Activated naive CD8-positive, alpha-beta T cell treated with anti-CD3 and anti-CD28 coated beads for 36 hours (primary cell): ENCODE results near the gene SLC35D1. TPM values are rescaled to one million over a fixed set of nuclear protein-coding genes. Genes with fewer than 3 reads are reported as not detected.

Experiments
- DNase-seq: peaks from one replicate; pipeline ENCODE4 v3.0.0; 2021
- H3K27ac Mint-ChIP-seq: one replicate; pipeline ENCODE4 v1.8.0; 2022; ENCODE audit warnings: mild to moderate bottlenecking, moderate library complexity, mixed read lengths
- H3K27me3 Mint-ChIP-seq: one replicate; pipeline ENCODE4 v1.8.0; 2022; ENCODE audit warnings: mild to moderate bottlenecking, mixed read lengths
- H3K36me3 Mint-ChIP-seq: one replicate; pipeline ENCODE4 v1.8.0; 2021; ENCODE audit warnings: mild to moderate bottlenecking, mixed read lengths
- H3K4me1 Mint-ChIP-seq: one replicate; pipeline ENCODE4 v1.8.0; 2021; ENCODE audit warnings: mixed read lengths
- H3K4me3 Mint-ChIP-seq: one replicate; pipeline ENCODE4 v1.8.0; 2022; ENCODE audit warnings: mild to moderate bottlenecking, moderate library complexity, mixed read lengths
- H3K9me3 Mint-ChIP-seq: one replicate; pipeline ENCODE4 v1.8.0; 2022; ENCODE audit warnings: mixed read lengths
- total RNA-seq, 2 experiments: library from RNA; stranded (reverse); gene quantifications; one replicate each; pipeline ENCODE4 v1.2.3, GENCODE V29; 2021

The SLC35D1 gene
- total RNA-seq, 2 experiments from 2014 or later = 12.1 to 12.6 TPM

DNA sequence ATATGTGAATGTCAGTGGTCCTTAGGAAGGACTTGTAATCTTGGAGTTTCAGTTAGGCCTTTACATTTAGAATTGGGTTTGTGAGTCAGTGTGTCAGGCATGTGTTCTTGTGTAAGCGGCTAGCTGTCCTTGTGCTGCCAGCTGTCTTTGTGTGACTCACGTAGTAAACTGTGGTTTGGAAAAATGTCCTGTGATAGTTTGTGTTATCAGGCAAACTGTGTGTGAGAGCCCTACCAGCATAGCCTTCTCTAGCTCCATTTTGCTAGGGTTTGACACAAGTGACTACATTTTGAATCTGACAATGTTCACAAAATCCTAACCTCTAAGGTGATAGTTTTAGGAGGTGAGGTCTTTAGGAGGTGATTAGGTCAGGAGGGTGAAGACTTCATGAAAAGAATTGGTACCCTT, 6.9 kb upstream of the SLC35D1 start:
- no peak overlapping the region for H3K27ac Mint-ChIP-seq
- H3K9me3 Mint-ChIP-seq = no peaks in the 10 kb centered on the region
- no peaks in the 10 kb centered on the region for H3K36me3 Mint-ChIP-seq
- DNase-seq = no peak
- no peaks in the 10 kb centered on the region for H3K27me3 Mint-ChIP-seq
- H3K4me1 Mint-ChIP-seq = no peaks in the 10 kb centered on the region
- no peak overlapping the region for H3K4me3 Mint-ChIP-seq

DNA sequence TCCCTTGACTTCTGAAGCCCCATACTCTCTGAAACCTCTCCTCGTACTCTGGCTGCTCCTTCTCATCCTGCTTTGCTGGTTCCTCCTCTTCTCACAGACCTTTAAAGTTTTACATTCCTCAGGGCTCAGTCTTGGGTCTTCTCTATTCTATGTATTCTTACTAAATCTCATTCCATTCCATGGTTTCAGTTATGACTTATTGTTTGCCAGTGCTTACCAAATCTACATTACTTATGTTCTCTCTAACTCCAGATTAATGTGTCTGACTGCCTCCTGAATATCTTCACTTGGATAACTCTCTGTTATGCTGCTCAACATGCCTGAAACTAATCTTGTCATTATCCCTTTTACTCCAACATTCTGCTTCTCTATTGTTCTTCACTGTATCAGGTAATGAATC, 5.4 kb upstream of the SLC35D1 start:
- no peaks in the 10 kb centered on the region for H3K36me3 Mint-ChIP-seq
- no peak for DNase-seq
- no peak overlapping the region for H3K27ac Mint-ChIP-seq
- H3K4me1 Mint-ChIP-seq = peaks cover 2% of the 10 kb centered on the region
- H3K4me3 Mint-ChIP-seq = no peak overlapping the region
- no peaks in the 10 kb centered on the region for H3K9me3 Mint-ChIP-seq
- H3K27me3 Mint-ChIP-seq = no peaks in the 10 kb centered on the region

DNA sequence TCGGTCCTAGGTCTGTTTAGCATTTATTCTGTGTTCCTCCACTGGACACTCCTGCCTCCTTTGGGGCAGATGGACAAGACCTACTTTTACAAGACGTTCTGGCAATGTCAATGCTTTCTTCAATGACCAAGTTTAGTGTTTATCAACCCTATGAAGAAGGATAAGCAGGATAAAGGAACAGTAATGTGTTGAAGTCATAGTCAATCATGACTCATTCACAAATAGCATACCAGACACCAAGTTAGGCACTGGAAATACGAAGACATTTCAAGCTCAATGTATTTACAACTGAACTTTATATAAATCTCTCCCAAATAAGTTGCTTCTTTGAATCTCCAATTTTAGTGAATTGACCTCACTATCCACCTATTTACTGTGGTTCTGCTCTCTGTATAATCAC, 4.8 kb upstream of the SLC35D1 start:
- H3K4me3 Mint-ChIP-seq = no peak overlapping the region
- no peaks in the 10 kb centered on the region for H3K36me3 Mint-ChIP-seq
- no peak overlapping the region for H3K27ac Mint-ChIP-seq
- H3K4me1 Mint-ChIP-seq = peaks cover 2% of the 10 kb centered on the region
- H3K9me3 Mint-ChIP-seq = no peaks in the 10 kb centered on the region
- no peak for DNase-seq
- H3K27me3 Mint-ChIP-seq = no peaks in the 10 kb centered on the region

DNA sequence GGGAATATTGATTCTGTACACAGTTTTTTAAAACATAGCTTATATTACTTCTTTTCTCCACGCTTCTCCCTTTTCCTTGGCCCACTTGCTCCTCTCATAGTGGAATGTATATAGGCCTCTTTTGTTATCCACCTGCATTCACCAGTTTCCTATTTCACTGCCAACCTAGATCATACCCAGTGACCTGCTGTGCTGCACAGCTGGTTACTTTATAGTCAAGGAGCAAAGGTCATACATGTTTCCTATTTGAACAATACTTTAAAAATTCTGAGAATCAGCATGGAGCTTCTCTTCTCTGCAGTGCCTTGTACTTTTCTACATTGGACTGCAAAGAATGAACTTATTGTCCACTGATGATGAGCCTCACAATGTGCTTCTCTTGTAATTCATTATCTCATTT, 4.3 kb upstream of the SLC35D1 start:
- no peaks in the 10 kb centered on the region for H3K9me3 Mint-ChIP-seq
- no peaks in the 10 kb centered on the region for H3K36me3 Mint-ChIP-seq
- no peak overlapping the region for H3K27ac Mint-ChIP-seq
- no peak overlapping the region for H3K4me3 Mint-ChIP-seq
- H3K4me1 Mint-ChIP-seq = peaks cover 2% of the 10 kb centered on the region
- H3K27me3 Mint-ChIP-seq = no peaks in the 10 kb centered on the region
- DNase-seq = no peak

DNA sequence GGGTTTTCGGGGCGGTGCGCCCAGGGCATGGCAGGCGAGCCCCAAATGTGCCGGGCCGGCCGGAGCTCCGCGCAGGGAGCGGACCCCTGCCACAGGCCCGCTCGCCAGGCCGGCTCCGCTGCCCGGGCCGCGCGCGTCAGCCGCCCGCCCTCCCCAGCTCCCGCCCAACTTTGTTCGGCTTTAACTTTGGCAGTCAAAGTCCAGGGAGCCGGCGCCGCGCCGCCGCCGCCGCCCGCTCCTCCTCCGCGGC, 488 bp downstream of the SLC35D1 start:
- H3K36me3 Mint-ChIP-seq = peaks cover 11% of the 10 kb centered on the region
- DNase-seq = no peak
- H3K9me3 Mint-ChIP-seq = no peaks in the 10 kb centered on the region
- H3K27me3 Mint-ChIP-seq = no peaks in the 10 kb centered on the region
- H3K4me3 Mint-ChIP-seq = peak overlapping the region; percentile 90
- peak overlapping the region; percentile 94 for H3K27ac Mint-ChIP-seq
- H3K4me1 Mint-ChIP-seq = peaks cover 19% of the 10 kb centered on the region

DNA sequence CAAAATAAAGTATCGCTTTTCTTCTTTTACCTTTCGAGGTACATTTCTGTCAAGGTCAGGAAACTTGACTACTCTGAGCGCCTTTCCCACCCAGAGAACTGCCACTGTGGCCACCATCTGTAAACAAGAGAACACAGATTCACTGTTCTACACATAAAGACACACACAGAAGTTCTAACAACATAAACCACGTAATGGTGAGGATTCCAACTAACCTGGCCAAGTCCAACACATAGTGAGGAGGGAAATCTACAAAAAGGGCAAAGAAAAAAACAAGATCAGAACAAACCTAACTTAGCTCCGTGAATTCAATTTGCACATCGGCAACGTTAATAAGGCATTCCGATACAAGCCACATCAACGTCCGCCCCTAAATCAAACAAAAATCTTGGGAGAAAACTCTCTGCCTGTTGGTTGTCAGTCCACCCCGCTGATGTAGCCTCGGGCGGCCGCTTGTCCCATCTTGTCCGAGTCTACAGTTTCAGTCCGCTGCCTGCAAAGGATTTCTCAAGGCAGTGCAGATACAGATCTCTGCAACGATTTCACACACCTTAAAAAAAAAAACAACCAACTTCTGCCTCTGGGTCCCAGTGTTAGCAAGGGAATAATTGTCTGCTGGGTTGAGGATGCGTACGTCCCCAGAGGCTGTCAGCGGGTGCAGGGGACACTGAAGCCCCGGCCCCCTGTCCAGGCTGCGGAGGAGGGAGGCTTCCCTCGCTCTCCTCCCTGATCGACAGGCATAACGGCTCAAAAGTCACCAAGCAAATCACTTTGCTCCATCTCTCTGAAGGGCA, 1.0 kb downstream of the SLC35D1 start:
- peaks cover 19% of the 10 kb centered on the region for H3K4me1 Mint-ChIP-seq
- DNase-seq = no peak
- H3K36me3 Mint-ChIP-seq = peaks cover 11% of the 10 kb centered on the region
- peak overlapping the region; percentile 86 for H3K4me3 Mint-ChIP-seq
- H3K27me3 Mint-ChIP-seq = no peaks in the 10 kb centered on the region
- peak overlapping the region; percentile 76 for H3K27ac Mint-ChIP-seq
- H3K9me3 Mint-ChIP-seq = no peaks in the 10 kb centered on the region

DNA sequence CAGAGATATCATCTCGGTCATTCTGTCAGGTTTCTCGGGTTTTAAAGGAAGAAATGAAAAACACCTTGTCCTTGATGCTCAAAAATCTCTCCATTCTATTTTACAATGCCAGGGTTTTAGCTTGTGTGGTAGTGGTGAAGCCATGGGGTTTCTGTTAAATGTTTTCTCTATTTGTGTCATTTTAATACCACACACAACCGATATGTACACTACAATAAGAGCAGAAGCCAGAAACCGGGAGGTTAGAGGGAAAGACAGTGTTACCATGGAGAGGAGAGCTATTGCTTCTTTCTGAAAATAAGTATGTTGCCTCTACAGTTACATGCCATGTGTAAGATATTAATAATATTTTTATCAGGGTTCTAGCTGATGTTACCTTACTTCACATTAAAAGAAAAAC, 2.8 kb downstream of the SLC35D1 start:
- Mint-ChIP-seq H3K9me3 (no peaks in the 10 kb centered on the region), H3K27me3 (no peaks in the 10 kb centered on the region), H3K36me3 (peaks cover 18% of the 10 kb centered on the region), H3K4me3 (no peak overlapping the region), H3K27ac (no peak overlapping the region), H3K4me1 (peaks cover 26% of the 10 kb centered on the region)
- no peak for DNase-seq

DNA sequence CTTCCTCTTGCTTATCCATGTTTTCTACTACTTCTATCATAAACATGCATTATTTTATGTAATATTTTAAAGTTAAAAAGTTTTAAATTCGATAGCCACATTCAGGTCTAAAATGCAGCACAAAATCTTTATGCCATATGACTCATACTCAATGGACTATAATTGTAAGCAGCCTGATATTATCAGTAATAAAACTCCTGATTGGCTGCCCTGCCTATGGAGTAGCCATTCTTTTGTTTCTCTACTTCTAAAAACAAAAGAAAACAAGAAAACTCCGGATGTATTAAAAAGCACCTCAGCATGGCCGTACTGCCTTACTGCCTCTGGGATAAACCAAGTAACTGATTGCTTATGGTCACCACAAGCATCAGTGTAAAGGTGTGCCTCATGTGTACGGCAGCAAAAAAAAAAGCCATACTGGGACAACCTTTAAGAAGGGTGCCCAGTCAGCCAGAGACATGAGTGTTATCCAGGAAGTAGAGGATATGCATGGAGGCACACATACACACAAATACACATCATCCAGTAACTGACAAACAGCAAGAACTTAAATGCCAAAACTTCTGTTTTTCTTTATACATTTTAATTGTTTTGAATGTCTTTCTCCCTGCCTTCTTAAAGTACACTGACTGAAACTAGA, 9.2 kb downstream of the SLC35D1 start:
- H3K36me3 Mint-ChIP-seq = peaks cover 32% of the 10 kb centered on the region
- H3K9me3 Mint-ChIP-seq = no peaks in the 10 kb centered on the region
- H3K4me3 Mint-ChIP-seq = no peak overlapping the region
- peaks cover 12% of the 10 kb centered on the region for H3K4me1 Mint-ChIP-seq
- no peak for DNase-seq
- no peak overlapping the region for H3K27ac Mint-ChIP-seq
- no peaks in the 10 kb centered on the region for H3K27me3 Mint-ChIP-seq

DNA sequence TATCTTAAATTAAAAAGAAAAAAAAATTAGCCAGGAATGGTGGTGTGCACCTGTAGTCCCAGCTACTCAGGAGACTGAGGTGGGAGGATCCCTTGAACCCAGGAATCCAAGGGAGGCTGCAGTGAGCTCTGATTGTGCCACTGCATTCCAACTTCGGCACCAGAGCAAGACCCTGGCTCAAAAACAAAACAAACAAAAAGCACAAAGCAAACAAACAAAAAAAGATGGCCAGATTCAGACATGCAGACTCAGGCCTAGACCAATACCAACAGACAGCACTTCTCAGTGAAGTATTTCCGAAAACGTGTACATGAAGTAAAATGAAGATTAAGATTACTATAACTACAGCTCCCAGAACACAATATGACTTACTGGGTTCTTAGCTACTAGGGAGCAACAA, 10.6 kb downstream of the SLC35D1 start:
- Mint-ChIP-seq H3K36me3 (peaks cover 35% of the 10 kb centered on the region), H3K4me3 (no peak overlapping the region), H3K27me3 (no peaks in the 10 kb centered on the region), H3K4me1 (peaks cover 15% of the 10 kb centered on the region), H3K9me3 (no peaks in the 10 kb centered on the region), H3K27ac (no peak overlapping the region)
- no peak for DNase-seq

DNA sequence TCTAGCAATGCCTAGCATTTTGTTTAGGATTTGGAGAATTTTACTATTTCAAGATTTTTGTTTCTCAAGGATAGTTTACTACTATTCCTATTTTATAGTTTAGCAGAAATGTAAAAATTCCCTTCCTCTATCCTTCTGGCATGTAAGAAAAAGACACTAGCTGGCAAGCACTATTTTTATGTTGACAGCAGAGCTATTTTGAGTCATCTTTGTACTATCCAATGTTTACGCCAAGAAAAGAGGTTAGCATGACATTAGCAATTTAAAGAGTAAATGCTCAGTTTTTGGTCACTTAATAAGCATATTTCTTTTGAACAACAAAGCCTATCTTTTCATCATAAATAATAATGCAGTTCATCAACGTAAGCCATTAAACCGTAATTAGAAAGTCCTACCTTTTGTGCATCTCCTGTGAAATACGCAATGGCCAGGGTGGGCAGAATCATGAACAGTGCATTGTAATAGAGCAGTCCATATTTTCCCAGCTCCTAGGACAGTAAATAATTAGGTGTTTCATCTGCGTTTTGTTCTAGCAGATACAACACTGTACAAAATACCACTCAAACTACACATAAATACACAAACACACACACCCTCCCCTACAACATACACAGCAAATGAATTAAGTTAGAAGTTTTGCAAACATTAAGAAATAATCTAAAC, 12.0 kb downstream of the SLC35D1 start:
- no peak overlapping the region for H3K4me3 Mint-ChIP-seq
- no peak for DNase-seq
- no peak overlapping the region for H3K27ac Mint-ChIP-seq
- H3K36me3 Mint-ChIP-seq = peaks cover 44% of the 10 kb centered on the region
- peaks cover 16% of the 10 kb centered on the region for H3K4me1 Mint-ChIP-seq
- no peaks in the 10 kb centered on the region for H3K27me3 Mint-ChIP-seq
- H3K9me3 Mint-ChIP-seq = no peaks in the 10 kb centered on the region

DNA sequence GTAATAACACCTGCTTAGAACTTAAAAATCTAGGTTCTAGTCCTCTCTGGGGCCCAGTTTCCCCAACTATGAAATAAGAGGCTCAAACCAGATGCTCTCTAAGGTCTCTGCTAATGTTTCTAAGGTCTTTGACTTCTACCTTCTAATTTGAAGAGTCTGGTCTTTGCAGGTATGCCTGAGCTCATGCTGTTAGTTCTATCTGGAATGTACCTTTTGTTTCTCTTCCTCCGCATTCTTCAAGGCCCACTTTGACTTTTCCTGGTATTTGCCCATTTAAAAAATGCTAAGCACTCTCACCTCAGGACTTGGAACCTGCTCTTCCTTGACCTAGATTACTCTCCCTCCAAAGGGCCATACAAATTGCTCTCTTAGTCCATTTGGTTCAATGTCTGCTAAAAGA, 13.5 kb downstream of the SLC35D1 start:
- H3K4me3 Mint-ChIP-seq = no peak overlapping the region
- peaks cover 13% of the 10 kb centered on the region for H3K4me1 Mint-ChIP-seq
- H3K9me3 Mint-ChIP-seq = peaks cover under 1% of the 10 kb centered on the region
- DNase-seq = no peak
- no peak overlapping the region for H3K27ac Mint-ChIP-seq
- no peaks in the 10 kb centered on the region for H3K27me3 Mint-ChIP-seq
- H3K36me3 Mint-ChIP-seq = peaks cover 50% of the 10 kb centered on the region

DNA sequence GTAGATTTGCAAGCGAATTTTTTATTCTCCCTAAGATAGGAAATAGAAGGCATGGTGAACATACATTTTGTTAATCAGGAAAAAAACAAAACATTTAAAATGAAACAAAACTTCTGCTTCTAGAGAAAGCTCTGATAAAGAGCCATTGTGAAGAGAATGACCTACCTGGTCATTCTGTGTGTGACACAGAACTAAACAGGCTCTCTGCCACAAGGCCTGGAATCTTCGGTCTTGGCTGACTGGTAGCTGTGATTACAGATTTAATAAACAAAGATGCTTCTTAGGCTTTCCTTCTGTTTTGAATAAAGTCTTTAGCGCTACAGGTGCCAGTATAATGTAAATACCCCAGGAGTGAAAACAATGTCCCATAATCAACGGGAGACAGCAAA, 22.1 kb downstream of the SLC35D1 start:
- no peak for DNase-seq
- Mint-ChIP-seq H3K4me3 (no peak overlapping the region), H3K4me1 (no peaks in the 10 kb centered on the region), H3K36me3 (peaks cover 39% of the 10 kb centered on the region), H3K27me3 (no peaks in the 10 kb centered on the region), H3K9me3 (peaks cover 1% of the 10 kb centered on the region), H3K27ac (no peak overlapping the region)

DNA sequence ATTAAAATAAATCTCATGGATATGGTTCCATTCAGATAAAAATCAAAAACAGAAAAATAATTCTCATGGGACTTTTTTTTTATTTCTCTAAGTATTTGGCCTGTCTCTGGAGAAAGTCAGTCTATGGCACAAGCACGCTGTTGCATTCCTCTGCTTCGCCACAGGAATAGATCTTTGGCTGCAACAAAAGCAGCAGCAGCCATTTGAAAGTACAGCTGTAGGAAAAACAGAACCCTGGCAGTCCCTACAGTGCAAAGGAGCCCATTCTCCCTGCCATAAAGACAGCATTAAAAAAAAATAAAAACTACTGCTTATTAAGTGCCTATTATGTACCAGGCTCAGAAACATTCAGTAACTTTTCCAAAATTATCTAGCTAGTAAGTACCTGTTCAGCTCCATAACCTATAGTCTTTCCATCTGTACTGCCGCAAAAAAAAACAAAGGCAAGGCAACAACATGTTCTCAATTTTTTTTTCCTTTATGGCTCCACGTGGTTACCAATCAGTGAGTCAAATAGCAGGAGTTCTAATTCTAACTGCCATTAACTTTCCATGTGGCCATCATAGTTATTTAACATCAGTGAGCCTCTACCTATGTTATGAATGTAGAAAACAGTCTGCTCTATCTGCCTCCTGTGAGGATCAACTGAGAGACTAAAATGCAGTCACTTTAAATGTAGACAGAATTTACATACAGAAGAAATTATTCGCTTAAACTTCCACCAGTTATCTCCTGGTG, 22.7 kb downstream of the SLC35D1 start:
- H3K9me3 Mint-ChIP-seq = peaks cover 1% of the 10 kb centered on the region
- no peaks in the 10 kb centered on the region for H3K4me1 Mint-ChIP-seq

DNA sequence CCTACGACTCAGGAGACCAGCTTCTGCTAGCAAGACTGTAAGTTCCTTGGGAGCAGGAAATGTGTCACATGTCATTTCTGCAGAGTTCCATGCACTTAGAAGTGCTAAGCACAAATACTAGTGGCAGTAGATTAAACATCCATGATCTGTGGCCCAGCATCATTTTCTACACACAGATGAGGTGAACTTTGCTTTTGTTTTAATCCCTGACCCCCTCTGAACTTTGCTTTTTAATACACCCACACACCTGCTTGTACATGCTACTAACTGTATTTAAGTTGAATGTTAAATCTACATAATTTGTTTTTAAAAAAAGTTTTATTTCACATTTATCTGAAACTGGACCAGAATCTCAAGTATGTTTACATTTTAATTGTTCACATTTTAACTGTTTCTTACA, 24.5 kb downstream of the SLC35D1 start:
- Mint-ChIP-seq H3K27ac (no peak overlapping the region), H3K36me3 (peaks cover 19% of the 10 kb centered on the region), H3K4me3 (no peak overlapping the region), H3K9me3 (no peaks in the 10 kb centered on the region), H3K27me3 (no peaks in the 10 kb centered on the region), H3K4me1 (no peaks in the 10 kb centered on the region)
- DNase-seq = no peak

More for the DNA sequence above, 22.7 kb downstream of the SLC35D1 start:
- Mint-ChIP-seq H3K27ac (no peak overlapping the region), H3K36me3 (peaks cover 36% of the 10 kb centered on the region), H3K4me3 (no peak overlapping the region), H3K27me3 (no peaks in the 10 kb centered on the region)
- DNase-seq = no peak

DNA sequence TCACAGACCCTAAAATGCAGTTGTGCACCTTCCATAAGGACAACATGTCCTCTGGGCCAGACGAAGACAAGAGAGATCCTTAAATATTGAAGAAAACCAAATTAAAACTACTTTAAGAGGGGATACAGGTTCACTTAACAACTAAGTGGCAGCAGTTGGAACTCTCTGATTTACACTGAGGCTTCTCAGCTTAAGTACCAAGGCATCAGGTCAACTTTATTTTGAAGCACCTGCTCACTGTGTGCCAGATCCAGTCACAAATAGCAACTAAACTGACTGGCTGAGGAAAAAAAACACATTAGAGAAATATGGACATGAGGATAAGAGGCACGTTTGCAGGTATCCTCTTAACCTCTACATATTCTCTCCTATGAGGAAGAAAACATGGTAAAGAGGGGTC, 33.2 kb downstream of the SLC35D1 start:
- Mint-ChIP-seq H3K27me3 (no peaks in the 10 kb centered on the region), H3K9me3 (no peaks in the 10 kb centered on the region), H3K4me1 (peaks cover 9% of the 10 kb centered on the region), H3K36me3 (peaks cover 32% of the 10 kb centered on the region), H3K27ac (no peak overlapping the region), H3K4me3 (no peak overlapping the region)
- DNase-seq = no peak
